ENCODE measurements around the gene SORCS2.

GRCh38 chr4:7147261-7147660, 45.1 kb upstream of the SORCS2 start:
- TF ChIP-seq CTCF (IDR thresholded peaks at IDR 0.05) = no peak
- TF ChIP-seq POLR2AphosphoS5 (IDR thresholded peaks at IDR 0.05; ENCODE audit: low read depth, low read length) = no peak
- TF ChIP-seq MEF2A (IDR thresholded peaks at IDR 0.05; ENCODE audit: borderline replicate concordance, low read depth) = no peak

Measured in SK-N-SH (cell line).